ENCODE results near the gene COMT. TPM values are rescaled to one million over a fixed set of nuclear protein-coding genes. Genes with fewer than 3 reads are reported as not detected.

The COMT gene
- polyA plus RNA-seq, 1 experiment, result 79.4 TPM

- ChIA-PET POLR2A (no interaction called here), CTCF (interaction anchor here (0.6 to 2.8 kb wide), 2 partner anchors 11 to 185 kb away, joined by 3 to 12 read pairs; no protein-coding TSS in a partner anchor)
- H3K27ac ChIP-seq (ENCODE audit: low read depth, low read length), result no peak overlapping the region
- H3K9me3 ChIP-seq (ENCODE audit: control insufficient read depth, insufficient read depth, low read length), result no peaks in the 10 kb centered on the region; the same call in 1 of the 2 replicates
- no peak overlapping the region for H3K4me3 ChIP-seq (ENCODE audit: low read depth, low read length)
- H3K27me3 ChIP-seq (ENCODE audit: control insufficient read depth, insufficient read depth, low read length), result no peaks in the 10 kb centered on the region
- no peak for TF ChIP-seq CTCF (IDR thresholded peaks at IDR 0.05; ENCODE audit: low read depth, low read length)
- DNase-seq (ENCODE audit: low read depth, low spot score), result no peak
These were observed 26.2 kb upstream of the COMT start for GRCh38 chr22:19915287-19915954.

GRCh38 chr22:19916006-19916405, 25.6 kb upstream of the COMT start:
- H3K9me3 ChIP-seq (ENCODE audit: control insufficient read depth, insufficient read depth, low read length), result no peaks in the 10 kb centered on the region; the same call in 1 of the 2 replicates
- ChIA-PET POLR2A (no interaction called here), CTCF (interaction anchor here (0.6 to 2.8 kb wide), 2 partner anchors 10 to 185 kb away, joined by 3 to 12 read pairs; no protein-coding TSS in a partner anchor)
- H3K27ac ChIP-seq (ENCODE audit: low read depth, low read length), result no peak overlapping the region
- DNase-seq (ENCODE audit: low read depth, low spot score), result no peak
- TF ChIP-seq CTCF (IDR thresholded peaks at IDR 0.05; ENCODE audit: low read depth, low read length), result no peak
- H3K27me3 ChIP-seq (ENCODE audit: control insufficient read depth, insufficient read depth, low read length), result no peaks in the 10 kb centered on the region
- no peak overlapping the region for H3K4me3 ChIP-seq (ENCODE audit: low read depth, low read length)

- Histone ChIP-seq H3K9me3 (ENCODE audit: control insufficient read depth, insufficient read depth, low read length) (no peaks in the 10 kb centered on the region; the same call in 1 of the 2 replicates), H3K4me3 (ENCODE audit: low read depth, low read length) (no peak overlapping the region), H3K27me3 (ENCODE audit: control insufficient read depth, insufficient read depth, low read length) (no peaks in the 10 kb centered on the region), H3K27ac (ENCODE audit: low read depth, low read length) (no peak overlapping the region)
- DNase-seq (ENCODE audit: low read depth, low spot score), result no peak
- TF ChIP-seq CTCF (IDR thresholded peaks at IDR 0.05; ENCODE audit: low read depth, low read length), result no peak
- ChIA-PET POLR2A (no interaction called here), CTCF (interaction anchor here (2.8 kb wide), 1 partner anchor 186 kb away, joined by 12 read pairs; no protein-coding TSS in a partner anchor)
These were observed 24.6 kb upstream of the COMT start for GRCh38 chr22:19916941-19917340.

GRCh38 chr22:19917389-19918138, 24.0 kb upstream of the COMT start:
- no peaks in the 10 kb centered on the region for H3K27me3 ChIP-seq (ENCODE audit: control insufficient read depth, insufficient read depth, low read length)
- CTCF ChIA-PET, result interaction anchor here (2.8 kb wide), 1 partner anchor 187 kb away, joined by 12 read pairs; no protein-coding TSS in a partner anchor
- POLR2A ChIA-PET, result no interaction called here
- no peak for DNase-seq (ENCODE audit: low read depth, low spot score)
- H3K27ac ChIP-seq (ENCODE audit: low read depth, low read length), result no peak overlapping the region
- H3K9me3 ChIP-seq (ENCODE audit: control insufficient read depth, insufficient read depth, low read length), result no peaks in the 10 kb centered on the region; the same call in 1 of the 2 replicates
- H3K4me3 ChIP-seq (ENCODE audit: low read depth, low read length), result no peak overlapping the region
- TF ChIP-seq CTCF (IDR thresholded peaks at IDR 0.05; ENCODE audit: low read depth, low read length), result no peak
